RWPE1 (cell line): ENCODE measurements around the gene BMP6.

Source experiments
- CTCF ChIA-PET: fragments of 350-600 bp; sonication (Branson Sonifier 250); formaldehyde crosslinking; extraction: SDS; loops from one replicate; lab custom pipeline; 2021; lab: Yijun Ruan, JAX
- POLR2A ChIA-PET: fragments of 400-600 bp; formaldehyde crosslinking; extraction: SDS; loops from one replicate; lab custom pipeline; 2020; ENCODE audit warnings: antibody characterized with exemption; ENCODE audit not compliant: low non-redundant PET; lab: Yijun Ruan, JAX
- DNase-seq: peaks from one replicate; pipeline ENCODE4 v3.0.0; 2012; ENCODE audit warnings: low spot score
- H3K27ac ChIP-seq: fragments of 450-650 bp; 2 replicates; pipeline ENCODE4 v1.5.1; 2017
- TF ChIP-seq, protein P1 (sequence below): fragments of 450-650 bp; conservative IDR thresholded peaks from 2 replicates; pipeline ENCODE4 v1.5.1; 2017; ENCODE audit warnings: low read depth, mild to moderate bottlenecking

Gene BMP6

GRCh38 chr6:7922596-7922995 is 196.7 kb downstream of the BMP6 start:
- H3K27ac ChIP-seq: no peak overlapping the region
- DNase-seq: no peak
- ChIA-PET POLR2A (no interaction called here), CTCF (no interaction called here)
- TF ChIP-seq, protein P1, sequence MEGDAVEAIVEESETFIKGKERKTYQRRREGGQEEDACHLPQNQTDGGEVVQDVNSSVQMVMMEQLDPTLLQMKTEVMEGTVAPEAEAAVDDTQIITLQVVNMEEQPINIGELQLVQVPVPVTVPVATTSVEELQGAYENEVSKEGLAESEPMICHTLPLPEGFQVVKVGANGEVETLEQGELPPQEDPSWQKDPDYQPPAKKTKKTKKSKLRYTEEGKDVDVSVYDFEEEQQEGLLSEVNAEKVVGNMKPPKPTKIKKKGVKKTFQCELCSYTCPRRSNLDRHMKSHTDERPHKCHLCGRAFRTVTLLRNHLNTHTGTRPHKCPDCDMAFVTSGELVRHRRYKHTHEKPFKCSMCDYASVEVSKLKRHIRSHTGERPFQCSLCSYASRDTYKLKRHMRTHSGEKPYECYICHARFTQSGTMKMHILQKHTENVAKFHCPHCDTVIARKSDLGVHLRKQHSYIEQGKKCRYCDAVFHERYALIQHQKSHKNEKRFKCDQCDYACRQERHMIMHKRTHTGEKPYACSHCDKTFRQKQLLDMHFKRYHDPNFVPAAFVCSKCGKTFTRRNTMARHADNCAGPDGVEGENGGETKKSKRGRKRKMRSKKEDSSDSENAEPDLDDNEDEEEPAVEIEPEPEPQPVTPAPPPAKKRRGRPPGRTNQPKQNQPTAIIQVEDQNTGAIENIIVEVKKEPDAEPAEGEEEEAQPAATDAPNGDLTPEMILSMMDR: no peak

DNA sequence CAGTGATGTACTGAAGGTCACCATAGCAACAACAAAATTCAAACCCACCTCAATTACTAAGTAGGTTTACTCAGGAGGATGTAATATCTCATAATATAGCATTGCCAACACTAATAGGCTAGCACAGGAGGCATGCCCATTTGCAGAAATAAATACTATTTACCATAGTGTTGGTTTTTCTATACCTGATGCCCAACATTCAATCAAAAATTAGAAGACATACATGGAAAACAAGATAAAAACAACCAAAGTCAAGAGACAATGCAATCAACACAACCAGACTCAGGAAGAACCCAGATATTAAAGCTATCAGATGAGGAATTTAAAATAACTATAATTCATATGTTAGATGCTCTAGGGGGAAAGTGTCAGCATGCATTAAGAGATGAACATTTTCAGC is 199.0 kb downstream of the BMP6 start:
- TF ChIP-seq, protein P1: no peak
- ChIA-PET CTCF (no interaction called here), POLR2A (no interaction called here)
- no peak for DNase-seq
- no peak overlapping the region for H3K27ac ChIP-seq
